Fibroblast of lung (primary cell): Measurements from ENCODE around the gene MAGI2. TPM values are rescaled to one million over a fixed set of nuclear protein-coding genes. Genes with fewer than 3 reads are reported as not detected.

Source experiments
- DNase-seq, 2 donors: peaks; one replicate each; pipeline versions ENCODE4 v3.0.0 to v3.0.0-alpha.2; 2010; ENCODE audit warnings: low read depth in 2 of 2
- H2AFZ ChIP-seq: 2 replicates; pipeline ENCODE4 v1.5.1; 2012; ENCODE audit warnings: low read length, control low read depth, inconsistent platforms
- H3K27ac ChIP-seq: 2 replicates; pipeline ENCODE4 v1.5.1; 2011; ENCODE audit warnings: low read length, control low read depth; ENCODE audit not compliant: insufficient read depth
- H3K27me3 ChIP-seq: 2 replicates; pipeline ENCODE4 v1.5.1; 2011; ENCODE audit warnings: mild to moderate bottlenecking, low read length; ENCODE audit not compliant: control insufficient read depth, insufficient read depth
- H3K36me3 ChIP-seq: 2 replicates; pipeline ENCODE4 v1.5.1; 2011; ENCODE audit warnings: low read length; ENCODE audit not compliant: control insufficient read depth, insufficient read depth
- H3K4me1 ChIP-seq: 2 replicates; pipeline ENCODE4 v1.5.1; 2011; ENCODE audit warnings: low read length; ENCODE audit not compliant: control insufficient read depth, insufficient read depth; ENCODE audit errors: extremely low read depth
- H3K4me2 ChIP-seq: 2 replicates; pipeline ENCODE4 v1.5.1; 2011; ENCODE audit warnings: low read length, control low read depth; ENCODE audit not compliant: insufficient read depth; ENCODE audit errors: extremely low read depth
- H3K4me3 ChIP-seq, 4 experiments: fragments of 200-600 bp in 1 of 4; sonication (generic) in 1 of 4; replicated peaks in 1 of 4; 2 replicates each; pipeline ENCODE4 v1.5.1; 2011 to 2016; ENCODE audit warnings: low read length in 4 of 4, low read depth in 3 of 4, mild to moderate bottlenecking in 3 of 4, control low read depth in 2 of 4, inconsistent platforms in 1 of 4, mixed read lengths in 1 of 4; ENCODE audit not compliant: insufficient read depth in 1 of 4; ENCODE audit errors: control extremely low read depth in 1 of 4
- H3K79me2 ChIP-seq: 2 replicates; pipeline ENCODE4 v1.5.1; 2012; ENCODE audit warnings: mild to moderate bottlenecking, low read length, inconsistent platforms; ENCODE audit not compliant: control insufficient read depth, insufficient read depth
- H3K9ac ChIP-seq: 2 replicates; pipeline ENCODE4 v1.5.1; 2011; ENCODE audit warnings: mild to moderate bottlenecking, low read length, control low read depth; ENCODE audit not compliant: insufficient read depth
- H3K9me3 ChIP-seq: 2 replicates; pipeline ENCODE4 v1.5.1; 2012; ENCODE audit warnings: low read depth, low read length; ENCODE audit not compliant: control insufficient read depth, insufficient read depth
- H4K20me1 ChIP-seq: 2 replicates; pipeline ENCODE4 v1.5.1; 2011; ENCODE audit warnings: low read length; ENCODE audit not compliant: control insufficient read depth, insufficient read depth; ENCODE audit errors: extremely low read depth
- EZH2 ChIP-seq: IDR thresholded peaks from 2 replicates; pipeline ENCODE4 v1.5.1; 2012; ENCODE audit warnings: low read length, control low read depth, mild to moderate bottlenecking; ENCODE audit errors: missing control alignments
- polyA plus RNA-seq, 2 donors: library from polyadenylated mRNA; depleted of rRNA in 1 of 2; stranded (reverse) in 1 of 2; unstranded in 1 of 2; fragments of >200 nt; gene quantifications; 2 replicates each; pipeline ENCODE4 v1.2.1, GENCODE V29; 2011 to 2012; ENCODE audit warnings: missing spikeins in 1 of 2
- total RNA-seq: library from RNA; depleted of rRNA; stranded (reverse); fragments of >200 nt; gene quantifications from 2 replicates; pipeline ENCODE4 v1.2.1, GENCODE V29; 2014
- TF ChIP-seq, protein P1 (sequence below), 2 donors: IDR thresholded peaks in 1 of 2; conservative IDR thresholded peaks in 1 of 2; 1 replicate in 1 of 2; 2 replicates in 1 of 2; pipeline ENCODE4 v1.5.1; 2011 to 2012; ENCODE audit warnings: low read length in 2 of 2, control low read depth in 1 of 2, inconsistent platforms in 1 of 2, low read depth in 1 of 2, mild to moderate bottlenecking in 1 of 2

MAGI2 gene
- total and polyA plus RNA-seq, 2 donors (not counting 1 experiment from before 2014, with no cell fraction given): 1.8 to 17.0 TPM

DNA sequence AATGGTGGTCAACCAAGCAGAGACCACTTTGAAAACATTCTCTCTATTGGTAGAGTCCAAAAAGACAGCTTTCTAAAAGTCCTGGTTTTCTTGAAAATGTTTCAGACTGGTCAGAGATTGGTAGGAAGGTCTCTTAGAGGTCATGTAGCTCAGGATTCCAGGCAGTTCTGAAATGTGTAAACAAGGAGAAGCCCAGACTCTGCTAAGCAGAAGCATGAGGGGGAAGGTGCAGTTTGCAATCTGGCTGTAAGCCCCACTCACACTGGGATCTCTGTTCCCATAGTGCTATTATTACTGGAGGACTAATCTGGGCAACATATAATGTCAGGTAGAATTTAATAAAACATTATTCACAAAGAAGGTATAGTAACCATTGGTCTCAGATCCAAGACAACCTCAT is 101.1 kb downstream of the MAGI2 start:
- Histone ChIP-seq H3K4me2 (peak overlapping the region; percentile 20), H3K4me1 (no peaks in the 10 kb centered on the region), H3K27me3 (no peaks in the 10 kb centered on the region), H3K9ac (no peak overlapping the region), H4K20me1 (no peaks in the 10 kb centered on the region), H3K27ac (no peak overlapping the region), H2AFZ (no peak overlapping the region), H3K9me3 (no peaks in the 10 kb centered on the region), H3K79me2 (no peaks in the 10 kb centered on the region), H3K4me3 (no peak overlapping the region), H3K36me3 (no peaks in the 10 kb centered on the region)
- peak in 1 of 2 donors; percentile 30 for DNase-seq
- TF ChIP-seq EZH2: no peak
- TF ChIP-seq, protein P1, sequence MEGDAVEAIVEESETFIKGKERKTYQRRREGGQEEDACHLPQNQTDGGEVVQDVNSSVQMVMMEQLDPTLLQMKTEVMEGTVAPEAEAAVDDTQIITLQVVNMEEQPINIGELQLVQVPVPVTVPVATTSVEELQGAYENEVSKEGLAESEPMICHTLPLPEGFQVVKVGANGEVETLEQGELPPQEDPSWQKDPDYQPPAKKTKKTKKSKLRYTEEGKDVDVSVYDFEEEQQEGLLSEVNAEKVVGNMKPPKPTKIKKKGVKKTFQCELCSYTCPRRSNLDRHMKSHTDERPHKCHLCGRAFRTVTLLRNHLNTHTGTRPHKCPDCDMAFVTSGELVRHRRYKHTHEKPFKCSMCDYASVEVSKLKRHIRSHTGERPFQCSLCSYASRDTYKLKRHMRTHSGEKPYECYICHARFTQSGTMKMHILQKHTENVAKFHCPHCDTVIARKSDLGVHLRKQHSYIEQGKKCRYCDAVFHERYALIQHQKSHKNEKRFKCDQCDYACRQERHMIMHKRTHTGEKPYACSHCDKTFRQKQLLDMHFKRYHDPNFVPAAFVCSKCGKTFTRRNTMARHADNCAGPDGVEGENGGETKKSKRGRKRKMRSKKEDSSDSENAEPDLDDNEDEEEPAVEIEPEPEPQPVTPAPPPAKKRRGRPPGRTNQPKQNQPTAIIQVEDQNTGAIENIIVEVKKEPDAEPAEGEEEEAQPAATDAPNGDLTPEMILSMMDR (conservative IDR thresholded peaks at IDR 0.05 in 1 of 2, IDR thresholded peaks at IDR 0.05 in 1 of 2; ENCODE audit: low read depth in 1 of 2, low read length in 2 of 2): no peak

DNA sequence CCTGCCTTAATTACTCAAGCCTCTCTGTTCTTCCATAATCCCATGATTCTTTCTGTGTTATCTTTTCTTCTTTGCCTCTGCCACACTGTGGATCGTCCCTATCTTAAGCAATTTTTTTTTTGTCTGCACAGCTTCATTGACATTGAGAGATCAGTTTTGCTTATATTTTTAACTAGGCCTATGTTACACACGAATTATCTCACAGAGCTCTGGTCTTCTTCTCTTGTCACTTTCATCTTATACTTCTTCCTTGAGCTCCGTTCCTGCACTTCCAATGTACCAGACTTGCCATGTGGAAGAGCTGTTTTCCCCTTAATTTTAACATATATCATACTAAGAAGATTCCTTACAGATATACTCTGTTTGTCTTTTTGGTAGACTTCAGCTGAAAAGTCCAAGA is 106.1 kb downstream of the MAGI2 start:
- no peak for DNase-seq
- H3K4me3 ChIP-seq: no peak overlapping the region
- no peaks in the 10 kb centered on the region for H3K27me3 ChIP-seq
- H4K20me1 ChIP-seq: no peaks in the 10 kb centered on the region
- H3K36me3 ChIP-seq: no peaks in the 10 kb centered on the region
- no peaks in the 10 kb centered on the region for H3K79me2 ChIP-seq
- no peak overlapping the region for H3K4me2 ChIP-seq
- no peaks in the 10 kb centered on the region for H3K4me1 ChIP-seq
- H3K27ac ChIP-seq: no peak overlapping the region
- no peak overlapping the region for H3K9ac ChIP-seq
- no peaks in the 10 kb centered on the region for H3K9me3 ChIP-seq
- TF ChIP-seq EZH2: no peak
- TF ChIP-seq, protein P1 (conservative IDR thresholded peaks at IDR 0.05 in 1 of 2, IDR thresholded peaks at IDR 0.05 in 1 of 2; ENCODE audit: low read depth in 1 of 2, low read length in 2 of 2): no peak
- H2AFZ ChIP-seq: no peak overlapping the region

DNA sequence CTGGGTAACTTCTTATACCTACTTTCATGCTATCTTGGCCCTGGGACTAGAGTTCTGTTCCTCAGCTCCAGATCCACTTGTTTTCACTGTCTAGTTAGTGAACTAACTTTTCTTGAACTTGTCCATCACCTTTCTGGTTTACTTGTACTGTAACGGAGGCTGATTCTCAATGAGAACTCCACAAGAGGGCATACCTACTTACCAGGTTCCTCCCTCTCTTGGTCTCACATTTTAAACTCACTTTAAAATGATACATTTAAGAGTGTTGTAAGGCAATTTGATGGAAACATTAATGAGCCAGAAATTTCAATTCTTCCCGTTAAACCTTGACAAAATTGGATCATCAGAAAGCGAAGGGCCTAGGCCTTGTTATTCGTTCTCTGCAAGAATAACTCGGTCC is 111.6 kb downstream of the MAGI2 start:
- Histone ChIP-seq H3K36me3 (no peaks in the 10 kb centered on the region), H3K4me3 (no peak overlapping the region), H3K4me1 (no peaks in the 10 kb centered on the region), H4K20me1 (no peaks in the 10 kb centered on the region), H3K9me3 (no peaks in the 10 kb centered on the region), H3K27ac (no peak overlapping the region), H3K4me2 (no peak overlapping the region), H3K79me2 (no peaks in the 10 kb centered on the region), H3K27me3 (no peaks in the 10 kb centered on the region), H3K9ac (no peak overlapping the region), H2AFZ (no peak overlapping the region)
- no peak for DNase-seq
- TF ChIP-seq EZH2: no peak
- TF ChIP-seq, protein P1 (conservative IDR thresholded peaks at IDR 0.05 in 1 of 2, IDR thresholded peaks at IDR 0.05 in 1 of 2; ENCODE audit: low read depth in 1 of 2, low read length in 2 of 2): no peak
